Sigmoid colon (tissue), 7 donors: ENCODE measurements around the gene INF2. TPM values are rescaled to one million over a fixed set of nuclear protein-coding genes. Genes with fewer than 3 reads are reported as not detected.

Experiments
- DNase-seq: peaks from one replicate; pipeline ENCODE4 v3.0.0-alpha.2; 2019
- H3K27ac ChIP-seq, 4 donors: fragments of 200-600 bp; sonication (generic); one replicate each; pipeline ENCODE4 v1.5.1; 2016 to 2019; ENCODE audit warnings: mild to moderate bottlenecking in 1 of 4
- H3K27me3 ChIP-seq, 3 donors: fragments of 200-600 bp; sonication (generic); one replicate each; pipeline ENCODE4 v1.5.1; 2019; ENCODE audit warnings: mild to moderate bottlenecking in 1 of 3
- H3K36me3 ChIP-seq, 4 donors: fragments of 200-600 bp; sonication (generic); one replicate each; pipeline ENCODE4 v1.5.1; 2016 to 2019
- H3K4me1 ChIP-seq, 4 donors: fragments of 200-600 bp; sonication (generic); one replicate each; pipeline ENCODE4 v1.5.1; 2017 to 2019
- H3K4me3 ChIP-seq, 4 donors: fragments of 200-600 bp; sonication (generic); one replicate each; pipeline ENCODE4 v1.5.1; 2017 to 2019; ENCODE audit warnings: mild to moderate bottlenecking in 2 of 4, moderate library complexity in 1 of 4
- H3K9me3 ChIP-seq, 4 donors: fragments of 200-600 bp in 3 of 4; sonication (generic) in 3 of 4; one replicate each; pipeline versions ENCODE4 v1.5.1 to v1.6.1; 2013 to 2019
- CTCF ChIP-seq, 4 experiments: fragments of 450-650 bp in 3 of 4; fragments of 200-600 bp in 1 of 4; IDR thresholded peaks; one replicate each; pipeline ENCODE4 v1.5.1; 2016 to 2019; ENCODE audit warnings: antibody characterized with exemption in 4 of 4, mild to moderate bottlenecking in 3 of 4, moderate library complexity in 2 of 4
- EP300 ChIP-seq, 4 donors: sonication (generic); formaldehyde crosslinking; IDR thresholded peaks; one replicate each; pipeline ENCODE4 v1.6.1; 2017; ENCODE audit warnings: antibody characterized with exemption in 4 of 4
- POLR2A ChIP-seq, 2 donors: fragments of 450-650 bp; IDR thresholded peaks; one replicate each; pipeline ENCODE4 v1.6.1; 2016; ENCODE audit warnings: antibody characterized with exemption in 2 of 2, mild to moderate bottlenecking in 2 of 2, moderate library complexity in 2 of 2
- POLR2AphosphoS5 ChIP-seq, 4 donors: sonication (generic); formaldehyde crosslinking; IDR thresholded peaks; one replicate each; pipeline ENCODE4 v1.6.1; 2017; ENCODE audit warnings: antibody characterized with exemption in 4 of 4
- WGBS, 2 donors: extraction: QIAGEN DNeasy Blood & Tissue Kit; methylation state at CpG; one replicate each; pipeline ENCODE4 v1.1.7; 2013; 5-methylcytosine and 5-hydroxymethylcytosine counted together
- intact Hi-C: fragments of 100-400 bp; cut with DNase I; formaldehyde crosslinking; loops from one replicate; pipeline ENCODE4 v1.15.1; 2023
- polyA plus RNA-seq, 3 donors: library from polyadenylated mRNA; stranded (reverse); fragments of 200-250 nt; gene quantifications; one replicate each; pipeline ENCODE4 v1.2.3, GENCODE V29; 2013
- total RNA-seq, 4 donors: library from RNA; depleted of rRNA; stranded (reverse); fragments of >200 nt; gene quantifications; one replicate each; pipeline ENCODE4 v1.1.0, GENCODE V29; 2016
- donor health status: healthy with polysubstance abuse.
- donor health status: Bipolar disorder and iron deficiency.
- donor health status: healthy.

INF2 gene
- total and polyA plus RNA-seq, 7 donors = 26.3 to 169 (median 67.0) TPM

GRCh38 chr14:104739026-104739425 is 49.6 kb downstream of the INF2 start:
- TF ChIP-seq EP300 (IDR thresholded peaks at IDR 0.05) (no peak), POLR2AphosphoS5 (IDR thresholded peaks at IDR 0.05) (no peak), CTCF (IDR thresholded peaks at IDR 0.05) (no peak), POLR2A (IDR thresholded peaks at IDR 0.05) (no peak)
- Histone ChIP-seq H3K27ac (no peak overlapping the region), H3K9me3 (no peaks in the 10 kb centered on the region), H3K27me3 (no peaks in the 10 kb centered on the region), H3K36me3 (no peaks in the 10 kb centered on the region), H3K4me3 (no peak overlapping the region), H3K4me1 (peaks cover 0 to 20% (median 12%) of the 10 kb centered on the region in 4 donors)
- intact Hi-C loops = no loop called here
- WGBS, 2 donors = 95 to 96% methylated on average over 17 of the region's 17 CpGs
- DNase-seq = no peak

GRCh38 chr14:104739546-104740516 is 50.4 kb downstream of the INF2 start:
- intact Hi-C loops = no loop called here
- Histone ChIP-seq H3K27me3 (no peaks in the 10 kb centered on the region), H3K4me1 (peaks cover 0 to 20% (median 12%) of the 10 kb centered on the region in 4 donors), H3K36me3 (no peaks in the 10 kb centered on the region), H3K4me3 (no peak overlapping the region), H3K9me3 (no peaks in the 10 kb centered on the region), H3K27ac (no peak overlapping the region)
- TF ChIP-seq POLR2A (IDR thresholded peaks at IDR 0.05) (no peak), CTCF (IDR thresholded peaks at IDR 0.05) (no peak), POLR2AphosphoS5 (IDR thresholded peaks at IDR 0.05) (no peak), EP300 (IDR thresholded peaks at IDR 0.05) (no peak)
- no peak for DNase-seq
- 71 to 83% methylated on average over 29 of the region's 29 CpGs for WGBS, 2 donors

GRCh38 chr14:104741108-104741802 is 51.8 kb downstream of the INF2 start:
- no peak for TF ChIP-seq POLR2A (IDR thresholded peaks at IDR 0.05)
- TF ChIP-seq EP300 (IDR thresholded peaks at IDR 0.05) = no peak
- TF ChIP-seq POLR2AphosphoS5 (IDR thresholded peaks at IDR 0.05) = no peak
- TF ChIP-seq CTCF (IDR thresholded peaks at IDR 0.05) = no peak
- H3K36me3 ChIP-seq = no peaks in the 10 kb centered on the region
- no peaks in the 10 kb centered on the region for H3K9me3 ChIP-seq
- H3K27me3 ChIP-seq = no peaks in the 10 kb centered on the region
- intact Hi-C loops = no loop called here
- no peak overlapping the region for H3K27ac ChIP-seq
- H3K4me3 ChIP-seq = no peak overlapping the region
- H3K4me1 ChIP-seq = peaks cover 0 to 14% (median 5%) of the 10 kb centered on the region in 4 donors
- 86 to 92% methylated on average over 29 of the region's 29 CpGs for WGBS, 2 donors
- DNase-seq = no peak

- Histone ChIP-seq H3K36me3 (no peaks in the 10 kb centered on the region), H3K4me1 (peaks cover 0 to 14% (median 8%) of the 10 kb centered on the region in 4 donors), H3K4me3 (no peak overlapping the region), H3K27ac (no peak overlapping the region), H3K9me3 (no peaks in the 10 kb centered on the region), H3K27me3 (no peaks in the 10 kb centered on the region)
- DNase-seq = no peak
- WGBS, 2 donors = 90 to 94% methylated on average over 23 of the region's 23 CpGs
- no peak for TF ChIP-seq POLR2AphosphoS5 (IDR thresholded peaks at IDR 0.05)
- intact Hi-C loops = no loop called here
Observed at GRCh38 chr14:104741803-104742251, 52.4 kb downstream of the INF2 start.
